Gastrocnemius medialis (tissue), 4 donors: ENCODE measurements around the gene TIMM29.

Source experiments
- CTCF ChIP-seq, 5 experiments: fragments of 450-650 bp in 3 of 5; fragments of 200-600 bp in 2 of 5; sonication (generic) in 2 of 5; IDR thresholded peaks in 4 of 5; conservative IDR thresholded peaks in 1 of 5; 1 replicate in 4 of 5; 2 replicates in 1 of 5; pipeline ENCODE4 v1.5.1; 2016 to 2019; ENCODE audit warnings: antibody characterized with exemption in 5 of 5, mild to moderate bottlenecking in 3 of 5, moderate library complexity in 3 of 5
- POLR2A ChIP-seq, 2 donors: fragments of 450-650 bp; IDR thresholded peaks; one replicate each; pipeline ENCODE4 v1.6.1; 2017; ENCODE audit warnings: antibody characterized with exemption in 2 of 2, mild to moderate bottlenecking in 2 of 2, moderate library complexity in 2 of 2

GRCh38 chr19:10927730-10928562 lies 665 bp upstream of the TIMM29 start:
- TF ChIP-seq CTCF (IDR thresholded peaks at IDR 0.05 in 4 of 5, conservative IDR thresholded peaks at IDR 0.05 in 1 of 5) (no peak), POLR2A (IDR thresholded peaks at IDR 0.05) (no peak)
